NCI-H446 (cell line): ENCODE results near the gene CARMIL1.
"Not testable (repeated sequence)": the region's sequence is repeated elsewhere in the genome, so short reads cannot be mapped to it uniquely, and the experiment has no call there.

Experiments
- DNase-seq, 2 experiments: peaks; one replicate each; lab custom pipeline; 2025; lab: John Stamatoyannopoulos, UW

The CARMIL1 gene

DNA sequence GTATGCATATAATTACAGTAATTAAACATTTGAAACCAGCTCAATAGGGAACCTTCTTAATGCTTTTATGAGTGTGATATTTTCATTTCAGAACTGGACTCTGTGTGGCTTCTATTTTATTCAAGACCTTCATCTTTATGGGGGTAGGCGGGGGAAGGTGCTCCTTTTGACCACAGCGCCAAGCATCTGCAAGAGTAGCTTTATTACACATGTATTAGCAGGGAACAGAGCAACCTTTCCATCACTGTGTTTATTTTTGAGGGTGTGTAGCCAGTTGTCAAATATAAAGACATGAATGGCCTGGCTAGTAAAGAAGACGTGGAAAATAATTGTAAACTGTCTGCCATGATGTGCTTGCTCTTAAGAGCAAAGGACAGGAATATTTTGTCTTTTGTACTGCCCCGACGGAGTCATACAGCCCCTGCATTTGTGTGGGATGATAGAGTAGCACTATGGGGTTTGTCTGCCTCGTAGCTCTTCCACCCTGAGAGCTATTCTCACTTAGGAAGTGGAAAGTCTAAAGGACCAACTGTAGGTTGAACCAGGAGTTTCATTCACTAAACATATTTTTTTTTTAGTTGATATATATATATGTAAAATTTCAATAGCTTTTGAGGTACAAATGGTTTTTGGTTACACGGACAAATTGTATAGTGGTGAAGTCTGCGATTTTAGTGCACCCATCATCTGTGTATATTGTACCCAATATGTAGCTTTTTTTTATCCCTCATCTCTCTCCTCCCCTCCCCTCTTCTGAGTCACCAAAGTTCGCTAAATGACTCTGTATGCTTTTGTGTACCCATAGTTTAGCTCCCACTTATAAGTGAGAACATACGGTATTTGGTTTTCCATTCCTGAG lies 91.2 kb downstream of the CARMIL1 start:
- no peak for DNase-seq

DNA sequence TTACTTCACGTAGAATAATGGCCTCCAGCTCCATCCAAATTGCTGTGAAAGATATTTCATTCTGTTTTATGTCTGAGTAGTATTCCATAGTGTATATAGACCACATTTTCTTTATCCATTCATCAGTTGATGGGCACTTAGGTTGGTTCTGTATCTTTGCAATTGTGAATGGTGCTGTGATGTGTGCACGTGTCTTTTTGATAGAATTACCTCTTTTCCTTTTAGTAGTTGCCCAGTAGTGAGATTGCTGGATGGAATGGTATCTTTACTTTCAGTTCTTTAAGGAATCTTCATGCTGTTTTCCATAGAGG lies 91.8 kb downstream of the CARMIL1 start:
- no peak for DNase-seq

DNA sequence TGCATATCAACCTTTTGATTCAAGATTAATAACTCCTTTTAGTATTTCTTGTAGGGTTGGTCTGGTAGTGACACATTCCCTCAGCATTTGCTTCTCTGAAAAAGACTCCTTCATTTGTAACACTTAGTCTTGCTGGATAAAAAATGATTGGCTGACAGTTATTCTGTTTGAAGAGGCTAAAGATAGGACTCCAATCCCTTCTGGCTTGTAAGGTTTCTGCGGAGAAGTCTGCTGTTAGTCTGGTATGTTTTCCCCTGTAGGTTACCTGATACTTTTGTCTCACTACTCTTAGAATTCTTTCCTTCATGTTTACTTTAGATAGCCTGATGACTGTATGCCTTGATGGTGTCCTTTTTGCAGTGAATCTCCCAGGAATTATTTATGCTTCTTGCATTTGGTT lies 96.0 kb downstream of the CARMIL1 start:
- no peak for DNase-seq

DNA sequence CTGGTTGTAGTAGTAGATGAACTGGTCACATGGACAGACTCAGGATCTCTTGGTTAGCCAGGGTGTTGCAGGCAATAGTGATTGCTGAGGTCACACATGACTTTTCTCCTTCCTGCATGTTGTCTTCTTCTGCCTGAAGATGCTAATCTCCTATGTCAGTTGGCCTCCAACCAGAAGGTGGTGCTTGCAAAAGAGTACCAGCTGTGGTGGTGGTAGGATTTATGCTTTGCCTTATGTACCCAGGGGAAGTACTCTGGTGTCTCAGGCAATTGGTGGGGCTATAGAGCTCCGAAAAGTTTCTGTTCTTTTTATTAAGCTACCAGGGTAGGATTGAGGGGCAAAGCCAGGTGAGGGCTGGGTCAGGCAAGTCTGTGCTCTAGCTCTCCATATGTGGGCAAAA lies 98.5 kb downstream of the CARMIL1 start:
- no peak for DNase-seq

DNA sequence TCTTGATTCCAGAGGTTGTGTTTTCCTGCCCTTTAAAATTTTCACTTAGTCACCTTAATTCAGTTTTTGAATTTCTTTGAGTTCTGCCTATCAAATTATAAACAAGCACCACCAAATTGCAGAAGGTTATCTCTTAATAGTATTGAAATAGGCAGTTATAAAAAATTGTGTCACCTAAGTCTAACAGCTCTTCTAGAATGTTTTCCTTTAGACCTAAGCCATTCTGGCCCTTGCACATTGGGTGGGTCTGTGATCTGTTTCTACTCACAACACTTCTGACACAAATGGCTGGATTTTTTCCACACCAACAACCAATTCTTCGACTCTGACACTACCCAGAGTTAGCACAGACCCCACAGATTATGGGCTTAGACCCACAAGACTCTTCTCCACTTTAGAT lies 101.9 kb downstream of the CARMIL1 start:
- DNase-seq: no peak

DNA sequence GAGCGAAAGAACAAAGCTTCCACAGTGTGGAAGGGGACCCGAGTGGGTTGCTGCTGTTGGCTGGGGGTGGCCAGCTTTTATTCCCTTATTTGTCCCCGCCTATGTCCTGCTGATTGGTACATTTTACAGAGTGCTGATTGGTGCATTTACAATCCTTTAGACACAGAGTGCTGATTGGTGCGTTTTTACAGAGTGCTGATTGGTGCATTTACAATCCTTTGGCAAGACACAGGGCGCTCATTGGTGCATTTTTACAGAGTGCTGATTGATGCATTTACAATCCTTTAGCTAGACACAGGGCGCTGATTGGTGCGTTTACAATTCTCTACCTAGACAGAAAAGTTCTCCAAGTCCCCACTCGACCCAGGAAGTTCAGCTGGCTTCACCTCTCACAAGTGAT lies 103.3 kb downstream of the CARMIL1 start:
- DNase-seq: not testable (repeated sequence)

DNA sequence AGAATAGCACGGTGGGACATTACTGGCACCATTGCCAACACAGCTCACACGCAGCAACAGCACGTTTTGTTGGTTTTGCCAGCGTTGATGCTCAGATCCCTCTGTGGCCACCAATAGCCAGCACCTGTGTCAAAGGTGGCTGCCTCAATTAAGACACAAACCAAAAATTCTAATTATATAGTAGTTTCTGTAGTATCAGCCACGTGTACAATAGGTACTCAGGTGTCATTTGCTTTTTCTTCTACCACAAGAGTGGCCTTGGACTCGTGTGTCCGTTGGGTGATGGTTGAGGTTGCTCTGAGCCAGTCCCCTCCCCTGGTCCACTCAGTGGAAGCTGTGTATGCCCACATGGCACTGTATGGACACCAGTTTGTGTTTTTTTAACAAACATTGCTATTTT lies 105.1 kb downstream of the CARMIL1 start:
- DNase-seq: no peak

DNA sequence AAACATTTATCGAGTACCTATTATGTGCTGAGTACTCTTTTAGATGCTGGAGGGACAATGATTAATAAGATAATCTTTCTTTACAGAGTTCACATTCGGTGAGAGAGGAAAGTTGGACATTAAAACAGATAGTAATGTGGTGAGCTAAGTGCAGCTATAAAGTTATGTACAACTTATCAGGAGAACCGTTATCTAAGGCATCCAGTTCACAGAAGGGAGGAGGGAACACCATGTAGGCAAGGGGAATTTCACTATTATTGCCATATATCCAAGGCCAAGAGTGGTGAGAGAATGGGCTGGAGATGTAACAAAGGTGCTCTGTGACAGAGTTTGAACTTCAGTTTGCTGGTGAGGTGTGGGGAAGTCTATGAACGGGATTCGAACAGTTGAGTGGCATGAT lies 105.8 kb downstream of the CARMIL1 start:
- no peak for DNase-seq

DNA sequence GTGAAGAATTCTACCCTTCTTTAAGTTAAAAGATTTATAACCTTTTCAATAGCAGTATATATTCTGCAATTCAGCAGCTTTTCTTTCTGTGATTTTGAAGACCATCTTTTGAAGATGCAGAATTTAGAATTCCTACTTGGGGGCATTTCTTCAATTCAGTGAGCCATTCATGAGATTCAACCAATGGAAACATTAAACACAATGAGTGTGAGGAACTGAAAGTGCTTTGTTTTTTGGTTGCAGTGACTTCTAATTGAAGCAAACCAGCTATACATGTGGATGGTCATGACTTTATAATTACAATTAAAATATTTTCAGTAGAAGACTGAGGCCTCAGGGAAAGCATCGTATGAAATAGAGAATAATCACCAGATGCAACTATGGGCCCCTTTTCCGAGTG lies 108.3 kb downstream of the CARMIL1 start:
- no peak for DNase-seq

DNA sequence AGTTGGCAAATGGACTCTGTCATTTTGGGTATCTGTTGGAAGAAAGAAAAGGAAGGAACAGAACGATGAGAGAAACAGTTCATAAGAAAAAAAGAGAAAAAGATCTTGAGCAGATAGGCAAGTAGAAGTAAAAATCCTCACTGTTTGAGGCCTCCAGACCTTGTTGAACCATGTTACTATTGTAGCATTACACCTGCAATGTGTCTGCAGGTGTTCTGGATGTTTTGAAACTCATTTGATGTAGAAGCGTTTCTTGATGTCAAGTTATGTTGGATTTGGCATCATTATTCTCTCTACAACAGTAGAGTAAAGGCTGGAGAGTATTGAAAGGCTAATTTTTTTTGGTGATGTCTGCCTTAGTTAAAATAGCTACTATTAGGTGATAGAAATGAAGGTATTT lies 108.7 kb downstream of the CARMIL1 start:
- DNase-seq: no peak

DNA sequence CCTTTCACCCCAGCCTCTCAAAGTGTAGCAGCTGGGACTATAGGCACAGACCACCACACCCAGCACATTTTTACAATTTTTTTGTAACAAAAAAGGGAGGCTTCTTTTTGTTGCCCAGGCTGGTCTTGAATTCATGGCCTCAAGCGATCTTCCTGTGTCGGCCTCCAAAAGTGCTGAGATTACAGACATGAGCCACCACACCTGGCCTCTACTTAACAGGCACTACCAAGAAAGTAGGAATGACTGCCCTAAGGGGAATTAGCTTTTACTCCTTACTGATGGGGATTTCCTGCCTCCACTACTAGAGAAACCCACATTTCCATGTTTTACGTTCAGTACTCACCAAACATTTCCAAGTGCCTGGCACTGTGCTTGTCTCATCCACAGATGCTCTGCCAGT lies 109.6 kb downstream of the CARMIL1 start:
- DNase-seq: no peak

DNA sequence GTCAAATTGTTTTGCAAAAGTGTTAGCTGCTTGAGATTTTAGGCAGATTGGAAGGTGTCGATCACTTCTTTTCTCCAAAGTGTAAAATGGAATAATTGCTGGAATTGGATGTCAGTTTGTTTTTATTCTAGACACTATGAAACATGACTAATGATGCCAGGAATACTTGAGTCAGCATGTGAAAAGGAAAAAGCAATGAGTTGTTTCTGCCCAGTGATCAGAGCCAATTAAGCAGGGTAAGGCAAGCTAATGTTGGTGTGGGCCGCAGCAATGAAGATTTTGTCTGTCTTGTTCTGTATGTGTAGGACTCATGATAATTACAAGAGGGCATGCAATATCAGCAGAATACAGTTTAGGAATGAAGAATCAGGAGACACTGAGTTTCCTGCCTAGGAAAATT lies 110.3 kb downstream of the CARMIL1 start:
- peak; percentile 54 to 75 for DNase-seq

DNA sequence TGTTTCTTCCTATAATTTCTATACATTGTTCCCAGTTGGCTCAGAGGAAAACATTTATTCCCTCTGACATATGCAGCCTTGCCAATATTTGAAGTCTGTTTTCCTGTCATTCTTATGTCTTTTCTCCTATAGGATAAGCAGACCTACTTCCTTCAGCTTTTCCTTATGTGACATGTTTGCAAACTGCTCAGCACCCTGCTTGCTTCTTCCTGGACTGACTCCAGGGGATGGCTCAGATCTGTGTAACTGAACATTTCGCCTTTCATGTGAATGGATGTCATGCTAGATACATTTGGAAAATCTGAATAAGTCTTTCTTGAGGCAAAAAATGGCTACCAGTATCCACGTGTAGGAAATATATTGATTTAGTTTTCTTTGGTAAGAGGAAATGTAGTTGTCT lies 113.2 kb downstream of the CARMIL1 start:
- DNase-seq: peak in 1 of 2 experiments; percentile 34

DNA sequence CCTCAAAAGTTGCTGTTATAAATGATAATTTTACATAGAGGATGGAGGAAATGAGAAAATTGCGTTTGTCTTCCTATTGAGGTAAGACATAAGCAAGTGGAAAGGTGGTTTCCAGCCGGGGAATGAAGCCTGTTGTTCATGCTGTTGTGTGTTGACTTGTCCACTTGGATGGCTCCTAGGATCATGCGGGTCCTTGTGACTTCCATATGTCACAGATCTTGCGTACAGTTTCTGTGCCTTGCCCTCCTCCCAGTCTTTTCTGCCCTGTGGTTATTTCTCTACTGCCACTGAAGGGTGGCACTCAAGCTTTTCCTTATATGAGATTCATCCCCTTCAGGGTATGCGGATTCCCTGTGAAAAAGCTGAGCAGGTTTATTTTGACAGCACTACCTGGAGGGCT lies 116.6 kb downstream of the CARMIL1 start:
- no peak for DNase-seq

DNA sequence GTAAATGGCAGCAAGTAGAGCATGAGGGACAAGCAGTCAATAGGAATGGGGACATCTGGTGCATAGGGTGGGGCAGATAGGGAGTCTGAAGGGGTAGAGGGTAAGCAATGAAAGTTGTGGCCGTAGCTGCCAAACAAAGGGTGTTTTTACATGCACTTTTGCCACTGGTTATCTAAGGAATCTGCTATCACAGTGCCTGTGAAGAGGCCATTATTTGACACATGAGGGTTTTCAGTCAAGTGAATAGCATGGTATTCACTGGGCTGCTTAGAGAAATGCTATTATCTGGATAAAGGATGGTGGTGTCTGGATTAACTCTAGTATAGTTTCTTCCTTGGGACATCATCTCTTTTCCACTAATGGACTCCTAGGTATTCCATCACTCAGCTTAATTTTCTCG lies 118.2 kb downstream of the CARMIL1 start:
- no peak for DNase-seq

DNA sequence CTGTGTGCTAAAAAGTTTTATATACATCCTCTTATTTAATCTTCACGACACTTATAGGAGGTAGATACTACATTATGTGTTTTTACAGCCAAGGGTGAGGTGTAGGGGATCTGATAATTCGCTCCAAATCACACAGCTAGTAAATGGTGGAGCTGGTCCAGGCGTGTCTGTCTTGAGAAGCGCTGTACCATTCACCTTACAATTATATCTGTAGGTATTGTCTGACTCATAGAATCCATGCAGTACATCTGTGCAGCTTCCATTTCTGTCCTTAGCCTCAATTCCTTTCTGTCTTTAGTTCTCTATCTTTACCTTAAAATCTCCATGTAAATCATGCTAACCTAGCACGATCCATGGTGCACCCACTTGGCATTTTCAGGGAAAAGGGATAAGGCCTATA lies 120.7 kb downstream of the CARMIL1 start:
- no peak for DNase-seq

DNA sequence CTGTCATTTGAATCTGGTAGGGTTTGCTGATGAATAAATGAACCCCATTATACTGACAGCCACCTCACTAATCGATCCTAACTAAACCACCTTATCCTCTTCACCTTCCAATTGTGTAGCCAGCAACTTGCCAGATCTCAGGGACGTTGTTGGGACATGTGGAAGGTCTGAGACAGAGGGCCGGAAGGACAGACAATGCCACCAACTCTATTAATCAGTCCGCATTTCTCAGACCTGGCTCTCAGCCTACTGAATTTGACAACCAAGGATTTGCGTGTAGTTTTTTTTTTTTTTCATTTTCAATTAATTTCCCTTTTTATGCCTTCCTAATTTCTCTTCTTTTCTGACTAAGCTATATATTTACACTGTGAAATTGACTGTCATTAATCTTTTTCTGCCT lies 122.5 kb downstream of the CARMIL1 start:
- no peak for DNase-seq

DNA sequence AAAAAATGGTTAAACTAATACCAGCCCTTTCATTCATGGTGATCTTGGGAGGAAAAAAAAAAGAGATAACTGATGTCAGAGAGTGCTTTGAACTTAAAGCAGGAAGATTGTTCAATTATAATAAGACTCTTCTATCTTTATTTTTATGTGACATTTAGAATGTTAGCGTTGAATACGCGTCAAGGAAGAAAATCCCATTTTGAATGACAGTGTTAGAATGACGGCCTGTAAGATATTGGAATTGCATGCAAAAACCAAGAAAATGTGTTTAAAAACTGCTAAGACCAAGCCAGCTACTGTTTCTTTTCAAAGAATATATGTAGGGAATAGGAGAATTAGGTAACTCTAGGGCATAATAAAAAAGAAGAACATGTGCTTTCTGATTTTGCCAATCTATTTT lies 123.0 kb downstream of the CARMIL1 start:
- DNase-seq: no peak

DNA sequence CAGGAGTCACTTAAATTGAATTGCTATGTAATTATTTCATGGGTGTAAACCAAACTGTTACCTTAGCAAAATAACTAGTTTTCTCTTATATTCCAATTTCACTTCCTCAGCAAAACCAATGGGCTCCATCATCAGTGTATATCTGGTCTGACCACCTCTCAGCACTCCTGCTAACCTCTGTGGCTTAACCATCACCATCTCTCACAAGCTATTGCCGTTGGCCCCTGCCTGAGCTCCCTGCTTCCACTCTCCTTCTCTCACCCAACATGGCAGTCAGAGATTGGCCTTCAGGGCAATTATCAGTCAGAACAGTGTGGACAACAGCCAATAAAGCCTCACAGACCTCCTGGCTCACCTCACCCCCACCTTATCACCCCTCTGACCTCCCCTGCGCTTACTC lies 124.0 kb downstream of the CARMIL1 start:
- no peak for DNase-seq

DNA sequence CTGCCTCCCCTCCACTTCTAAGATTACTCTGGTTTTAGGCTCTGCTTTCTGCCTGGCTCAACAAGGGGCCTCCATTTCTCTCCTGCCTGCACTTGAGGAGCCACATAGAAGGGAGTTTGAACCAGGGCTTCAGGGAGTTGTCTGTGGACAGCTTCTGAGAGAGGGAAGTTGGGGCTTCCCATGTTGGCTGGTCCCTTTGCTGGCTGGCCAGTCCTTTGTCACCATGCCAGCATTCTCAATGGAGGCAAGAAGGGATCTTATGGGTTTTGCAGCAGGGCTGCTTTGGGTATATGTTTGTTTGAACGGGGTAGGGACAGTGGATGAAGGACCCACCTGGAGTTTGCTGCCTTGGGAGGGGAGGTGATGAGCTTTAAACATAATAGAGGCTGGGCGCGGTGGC lies 124.9 kb downstream of the CARMIL1 start:
- DNase-seq: no peak

DNA sequence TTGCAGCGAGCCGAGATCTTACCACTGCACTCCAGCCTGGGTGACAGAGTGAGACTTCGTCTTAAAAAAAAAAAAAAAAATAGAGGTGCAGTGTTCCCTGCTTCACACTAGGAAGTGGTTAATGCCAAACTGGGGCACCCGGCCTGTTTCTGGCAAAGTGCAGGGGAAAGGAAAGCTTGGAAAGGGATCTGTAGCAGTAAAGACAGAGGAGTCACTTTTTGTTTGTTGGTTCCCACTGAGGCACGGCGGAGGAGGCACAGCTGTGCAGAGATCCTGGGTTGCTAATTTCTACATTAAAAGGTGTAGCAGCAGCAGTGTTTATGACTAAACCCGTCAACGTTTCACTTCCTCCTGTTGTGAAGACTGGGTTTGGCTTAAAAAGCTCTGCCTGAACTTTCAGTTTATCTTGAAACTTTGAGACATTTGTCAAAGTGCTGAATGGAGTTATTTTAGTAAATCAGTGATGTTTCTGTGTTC lies 125.6 kb downstream of the CARMIL1 start:
- DNase-seq: no peak

DNA sequence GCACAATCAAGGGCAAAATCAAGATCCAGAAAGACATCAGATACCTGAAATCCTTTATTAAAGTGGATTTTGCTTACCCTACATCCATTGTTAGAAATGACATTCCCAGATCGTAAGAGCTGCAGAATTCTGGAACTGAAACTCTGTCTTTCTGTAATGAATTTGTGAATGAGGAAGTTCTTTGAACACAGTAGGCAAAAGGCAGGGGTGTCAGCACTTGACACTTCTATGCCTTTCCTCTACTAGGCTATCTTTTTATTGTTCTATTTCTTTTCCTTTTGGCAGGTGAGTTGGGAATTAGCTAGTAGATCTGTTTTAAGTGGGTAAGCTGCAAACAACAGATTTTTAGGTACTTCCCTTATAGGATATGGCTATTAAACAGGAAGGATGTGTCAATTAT lies 126.3 kb downstream of the CARMIL1 start:
- DNase-seq: no peak

DNA sequence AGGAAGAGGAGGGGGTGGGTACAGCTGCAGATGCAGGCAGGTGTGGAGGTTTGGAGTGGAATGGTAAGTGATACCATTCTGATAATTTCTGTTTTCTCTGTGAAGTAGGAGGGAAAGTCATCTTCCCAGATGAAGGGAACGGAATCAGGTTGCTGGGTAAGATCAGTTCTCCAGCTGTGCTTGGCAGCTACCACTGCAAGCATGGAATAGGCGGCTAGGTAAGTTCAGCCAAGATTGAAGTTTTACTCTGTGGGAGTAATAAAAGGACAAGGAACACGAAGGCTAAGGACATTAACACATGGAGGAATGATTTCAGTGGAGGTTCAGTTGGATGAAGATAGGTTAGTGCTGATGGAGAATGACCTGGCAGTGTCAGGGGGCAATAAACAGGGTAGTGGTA lies 128.3 kb downstream of the CARMIL1 start:
- DNase-seq: no peak

DNA sequence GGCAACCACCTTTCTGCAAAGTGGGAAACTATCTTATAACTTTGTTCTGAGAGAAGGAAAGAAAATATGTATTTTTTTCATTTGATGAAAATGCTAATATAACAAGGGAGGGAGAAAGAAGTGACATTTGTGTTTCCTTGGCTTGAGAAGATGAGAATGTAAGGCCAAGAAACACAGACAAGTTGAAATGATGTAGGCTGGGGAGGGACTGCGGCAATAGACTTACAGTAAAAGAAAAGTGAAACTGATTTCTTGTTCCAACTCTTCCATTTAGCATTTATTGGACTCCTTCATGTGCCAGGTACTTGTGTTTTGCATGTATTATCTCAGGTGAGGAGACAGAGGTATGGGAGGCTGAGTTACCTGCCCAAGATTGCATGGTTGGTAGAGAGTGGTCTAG lies 130.9 kb downstream of the CARMIL1 start:
- no peak for DNase-seq
